ENCODE data around the gene APCDD1L. TPM values are rescaled to one million over a fixed set of nuclear protein-coding genes. Genes with fewer than 3 reads are reported as not detected.

Gene APCDD1L
- total RNA-seq, 2 experiments from 2014 or later: not detected

GRCh38 chr20:58531657-58532056, 16.5 kb upstream of the APCDD1L start:
- H3K4me1 Mint-ChIP-seq: no peaks in the 10 kb centered on the region
- no peak for DNase-seq
- H3K27me3 Mint-ChIP-seq: no peaks in the 10 kb centered on the region
- no peak overlapping the region for H3K27ac Mint-ChIP-seq
- H3K9me3 Mint-ChIP-seq: peaks cover 31% of the 10 kb centered on the region
- H3K4me3 Mint-ChIP-seq: no peak overlapping the region
- H3K36me3 Mint-ChIP-seq: peaks cover 10% of the 10 kb centered on the region

- H3K27me3 Mint-ChIP-seq: no peaks in the 10 kb centered on the region
- DNase-seq: no peak
- no peaks in the 10 kb centered on the region for H3K4me1 Mint-ChIP-seq
- peaks cover 37% of the 10 kb centered on the region for H3K9me3 Mint-ChIP-seq
- H3K36me3 Mint-ChIP-seq: peaks cover 10% of the 10 kb centered on the region
- no peak overlapping the region for H3K27ac Mint-ChIP-seq
- no peak overlapping the region for H3K4me3 Mint-ChIP-seq
Observed at GRCh38 chr20:58531063-58531462, 15.9 kb upstream of the APCDD1L start.

DNA sequence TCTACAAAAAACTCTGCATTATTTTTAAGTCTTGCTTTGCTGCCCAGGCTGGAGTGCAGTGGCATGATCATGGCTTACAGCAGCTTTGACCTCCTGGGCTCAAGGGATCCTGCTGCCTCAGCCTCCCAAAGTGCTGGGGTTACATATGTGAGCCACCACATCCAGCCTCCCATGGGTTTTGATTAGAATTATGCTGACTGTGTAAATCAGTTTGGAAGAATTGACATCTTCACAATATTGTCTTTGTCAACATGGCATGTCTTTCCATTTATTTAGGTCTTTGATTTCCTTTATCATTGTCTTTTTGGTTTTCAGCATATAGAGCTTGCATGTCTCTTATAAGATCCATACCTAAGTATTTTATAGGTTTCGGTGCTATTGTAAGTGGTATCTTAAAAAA, 13.2 kb upstream of the APCDD1L start:
- Mint-ChIP-seq H3K27ac (no peak overlapping the region), H3K9me3 (peaks cover 38% of the 10 kb centered on the region), H3K4me1 (no peaks in the 10 kb centered on the region), H3K27me3 (no peaks in the 10 kb centered on the region), H3K4me3 (no peak overlapping the region), H3K36me3 (peaks cover 10% of the 10 kb centered on the region)
- DNase-seq: no peak

GRCh38 chr20:58526411-58526810, 11.2 kb upstream of the APCDD1L start:
- Mint-ChIP-seq H3K4me3 (no peak overlapping the region), H3K4me1 (no peaks in the 10 kb centered on the region), H3K36me3 (peaks cover 3% of the 10 kb centered on the region), H3K27ac (no peak overlapping the region), H3K9me3 (peaks cover 24% of the 10 kb centered on the region), H3K27me3 (no peaks in the 10 kb centered on the region)
- no peak for DNase-seq

GRCh38 chr20:58524814-58525213, 9.6 kb upstream of the APCDD1L start:
- no peak for DNase-seq
- Mint-ChIP-seq H3K27ac (no peak overlapping the region), H3K27me3 (no peaks in the 10 kb centered on the region), H3K36me3 (peaks cover under 1% of the 10 kb centered on the region), H3K9me3 (peaks cover 17% of the 10 kb centered on the region), H3K4me1 (no peaks in the 10 kb centered on the region), H3K4me3 (no peak overlapping the region)

DNA sequence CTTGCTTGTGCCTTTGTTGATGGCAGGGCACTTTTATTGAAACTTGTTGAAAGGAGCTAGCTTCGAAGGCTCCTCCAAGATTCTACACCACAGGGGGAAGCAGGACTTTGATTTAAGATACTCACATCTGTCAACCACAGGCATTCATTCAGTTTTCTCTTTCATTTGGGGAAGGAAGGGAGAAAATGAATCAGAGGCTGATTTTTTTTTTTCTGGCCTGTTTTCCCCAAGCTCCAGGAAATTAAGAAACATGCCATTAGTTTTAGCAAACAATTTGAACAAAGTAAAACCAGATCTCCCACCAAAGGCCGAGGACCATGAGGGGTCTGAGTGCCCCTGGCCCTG, 8.7 kb upstream of the APCDD1L start:
- H3K4me1 Mint-ChIP-seq: no peaks in the 10 kb centered on the region
- no peak overlapping the region for H3K4me3 Mint-ChIP-seq
- no peak overlapping the region for H3K27ac Mint-ChIP-seq
- peaks cover 11% of the 10 kb centered on the region for H3K9me3 Mint-ChIP-seq
- no peaks in the 10 kb centered on the region for H3K36me3 Mint-ChIP-seq
- H3K27me3 Mint-ChIP-seq: no peaks in the 10 kb centered on the region
- no peak for DNase-seq

DNA sequence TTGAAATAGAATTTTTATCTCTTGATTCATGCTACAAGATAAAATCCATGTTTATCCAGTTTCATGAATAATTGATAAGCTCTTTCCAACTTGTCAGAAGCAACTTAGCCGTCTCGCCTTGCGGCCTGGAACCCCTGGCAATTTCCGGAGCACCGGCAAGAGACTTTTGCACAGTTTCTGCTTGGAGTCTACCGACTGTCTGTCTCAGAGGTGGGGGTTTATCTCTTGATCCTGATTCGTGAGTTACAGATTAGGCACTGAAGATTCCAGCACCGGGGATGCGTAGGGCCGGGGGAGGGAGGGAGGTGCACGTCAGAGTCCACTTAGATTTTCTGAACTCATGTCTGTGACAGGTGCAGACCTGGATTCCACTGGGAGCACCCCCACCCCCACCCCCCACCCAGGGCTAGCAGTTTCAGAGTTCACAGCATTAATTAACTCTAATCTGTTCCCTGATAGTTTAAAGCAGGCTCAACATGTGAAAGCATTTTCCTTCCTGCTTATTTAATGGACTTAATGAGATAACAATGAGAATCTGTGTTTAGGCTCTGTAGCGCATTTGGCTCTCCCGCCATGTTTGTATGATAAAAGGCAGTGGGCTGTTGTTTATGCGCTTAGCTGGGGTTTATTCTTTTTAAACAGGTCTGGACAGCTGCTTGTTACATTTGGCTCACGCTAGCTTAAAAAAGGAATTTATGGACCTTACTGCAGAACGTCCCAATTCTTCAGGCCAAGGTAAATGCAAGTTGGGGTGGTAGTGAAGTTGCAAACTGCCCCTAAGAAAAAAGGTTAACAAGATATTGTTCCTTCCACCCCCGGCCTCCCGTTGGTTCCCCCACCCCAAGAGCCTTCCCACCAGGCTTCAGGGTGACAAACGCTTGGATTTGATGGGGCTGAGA, 8.1 kb upstream of the APCDD1L start:
- Mint-ChIP-seq H3K4me1 (no peaks in the 10 kb centered on the region), H3K36me3 (no peaks in the 10 kb centered on the region)

DNA sequence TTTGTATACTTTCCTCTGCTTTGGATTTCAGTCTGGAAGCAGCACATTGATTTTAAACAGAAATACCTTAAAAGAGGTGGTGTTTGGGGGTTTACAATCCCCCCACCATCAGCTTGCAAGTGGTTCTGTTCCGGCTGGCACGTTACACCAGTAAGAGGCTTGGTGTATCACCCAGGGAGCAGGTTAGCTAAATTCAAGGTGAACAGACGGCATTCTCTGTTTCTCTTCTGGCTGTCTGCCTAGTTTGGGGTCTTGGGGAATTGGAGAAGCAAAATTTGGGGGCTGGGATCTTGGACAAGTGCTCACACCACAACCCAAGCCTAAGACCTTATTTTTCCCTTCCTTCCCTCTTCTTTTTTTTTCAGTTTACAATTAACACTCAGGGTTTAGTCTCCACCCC, 7.5 kb upstream of the APCDD1L start:
- Mint-ChIP-seq H3K4me3 (no peak overlapping the region), H3K27me3 (no peaks in the 10 kb centered on the region), H3K4me1 (no peaks in the 10 kb centered on the region), H3K9me3 (peaks cover 11% of the 10 kb centered on the region), H3K27ac (no peak overlapping the region), H3K36me3 (no peaks in the 10 kb centered on the region)
- no peak for DNase-seq

More for the DNA sequence above, 8.1 kb upstream of the APCDD1L start:
- no peak overlapping the region for H3K27ac Mint-ChIP-seq
- H3K27me3 Mint-ChIP-seq: no peaks in the 10 kb centered on the region
- H3K4me3 Mint-ChIP-seq: no peak overlapping the region
- H3K9me3 Mint-ChIP-seq: peaks cover 11% of the 10 kb centered on the region
- no peak for DNase-seq

GRCh38 chr20:58521763-58522162, 6.6 kb upstream of the APCDD1L start:
- Mint-ChIP-seq H3K27ac (no peak overlapping the region), H3K4me1 (no peaks in the 10 kb centered on the region), H3K27me3 (no peaks in the 10 kb centered on the region), H3K4me3 (no peak overlapping the region), H3K36me3 (no peaks in the 10 kb centered on the region), H3K9me3 (peaks cover 8% of the 10 kb centered on the region)
- DNase-seq: no peak

DNA sequence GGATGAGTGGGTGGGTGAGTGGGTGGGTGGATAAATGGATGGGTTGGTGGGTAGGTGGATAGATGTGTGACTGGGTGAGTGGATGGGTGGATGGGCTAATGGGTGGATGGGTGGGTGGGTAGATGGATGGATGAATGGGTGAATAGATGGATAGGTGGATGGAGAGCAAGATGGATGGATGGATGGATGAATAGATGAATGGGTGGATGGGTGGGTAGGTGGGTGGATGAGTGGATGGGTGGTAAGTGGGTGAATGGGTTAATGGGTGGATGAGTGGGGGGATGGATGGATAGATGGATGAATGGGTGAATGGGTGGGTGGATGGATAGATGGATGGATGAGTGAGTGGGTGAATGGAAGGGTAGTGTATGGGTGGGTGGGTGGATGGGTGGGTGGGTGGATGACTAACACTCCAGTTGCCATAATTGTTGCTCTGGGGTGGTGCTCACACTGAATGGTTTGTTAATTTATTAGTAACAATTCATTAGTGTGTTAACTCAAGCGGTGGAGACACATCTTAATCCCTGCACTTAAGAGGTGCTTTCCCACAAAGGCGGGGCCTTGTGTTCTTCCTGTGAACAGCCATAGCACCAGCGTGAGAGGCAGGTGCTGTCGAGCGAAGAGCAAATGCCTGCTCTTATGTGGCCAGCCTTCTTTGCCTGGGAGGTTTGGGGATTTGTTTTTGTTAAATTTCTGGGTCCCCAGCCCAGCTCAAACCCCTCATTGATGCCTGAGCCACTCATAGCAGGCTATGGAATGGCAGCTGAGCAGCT, 4.9 kb upstream of the APCDD1L start:
- no peak overlapping the region for H3K4me3 Mint-ChIP-seq
- no peak overlapping the region for H3K27ac Mint-ChIP-seq
- no peaks in the 10 kb centered on the region for H3K36me3 Mint-ChIP-seq
- no peaks in the 10 kb centered on the region for H3K9me3 Mint-ChIP-seq
- DNase-seq: no peak
- peaks cover 13% of the 10 kb centered on the region for H3K27me3 Mint-ChIP-seq
- H3K4me1 Mint-ChIP-seq: no peaks in the 10 kb centered on the region

DNA sequence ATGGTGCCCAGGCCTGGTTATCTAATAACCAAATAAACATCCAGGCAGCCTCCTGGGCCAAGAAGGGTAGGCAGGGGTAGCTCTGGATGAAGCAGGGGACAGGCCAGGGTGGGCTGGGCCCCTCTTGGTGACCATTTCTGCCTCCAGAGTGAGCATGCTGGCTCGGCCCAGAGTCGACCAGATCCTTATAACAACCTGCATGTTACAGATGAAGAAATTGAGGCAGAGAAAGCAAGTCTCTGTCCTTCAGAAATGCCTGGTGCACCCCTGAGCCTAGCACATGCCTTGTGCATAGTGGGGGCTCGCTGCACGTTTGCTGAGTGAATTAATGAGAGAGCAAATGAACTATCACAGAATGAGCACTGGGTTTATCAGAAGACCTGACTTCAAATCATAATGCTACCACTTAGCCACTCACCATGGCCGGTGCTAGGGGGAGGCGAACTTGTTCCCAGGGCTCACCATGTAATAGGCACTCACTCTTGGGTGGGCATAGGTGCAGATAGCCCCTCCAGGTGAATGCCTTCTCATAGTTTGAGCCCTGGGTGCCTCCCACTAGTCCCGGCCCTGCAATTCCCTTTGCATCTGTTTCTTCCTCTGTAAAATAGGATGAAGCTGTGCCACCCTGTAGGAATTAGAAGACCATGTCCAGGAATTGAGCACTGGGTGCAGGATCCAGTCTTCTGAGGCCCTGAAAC, 3.8 kb upstream of the APCDD1L start:
- Mint-ChIP-seq H3K4me3 (no peak overlapping the region), H3K27me3 (peaks cover 17% of the 10 kb centered on the region)
- no peak for DNase-seq

DNA sequence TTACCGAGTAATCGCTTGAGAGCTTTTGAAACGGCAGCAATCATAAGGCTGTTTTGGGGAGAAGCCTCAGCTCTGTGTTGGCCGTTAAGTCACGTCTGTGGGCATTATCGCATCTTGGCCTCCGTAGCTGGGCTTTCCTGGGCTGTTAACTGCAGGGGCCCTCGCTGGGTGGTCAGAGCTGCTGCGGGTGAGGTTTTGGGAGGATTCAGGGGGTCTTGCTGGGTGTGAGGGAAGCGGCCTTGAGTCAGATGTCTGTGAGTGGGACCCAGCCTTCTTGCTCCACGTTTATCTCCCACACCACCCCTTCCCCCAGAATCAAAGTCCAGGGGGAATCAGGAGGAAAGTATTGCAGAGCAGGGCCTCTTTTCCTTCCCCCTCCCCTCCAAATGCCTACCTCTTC, 3.2 kb upstream of the APCDD1L start:
- Mint-ChIP-seq H3K4me1 (no peaks in the 10 kb centered on the region), H3K27ac (no peak overlapping the region), H3K27me3 (peaks cover 22% of the 10 kb centered on the region), H3K4me3 (no peak overlapping the region), H3K36me3 (no peaks in the 10 kb centered on the region), H3K9me3 (no peaks in the 10 kb centered on the region)
- DNase-seq: no peak

More for the DNA sequence above, 3.8 kb upstream of the APCDD1L start:
- Mint-ChIP-seq H3K36me3 (no peaks in the 10 kb centered on the region), H3K4me1 (no peaks in the 10 kb centered on the region), H3K27ac (no peak overlapping the region), H3K9me3 (no peaks in the 10 kb centered on the region)

GRCh38 chr20:58514321-58515232, 622 bp downstream of the APCDD1L start:
- Mint-ChIP-seq H3K27me3 (peaks cover 35% of the 10 kb centered on the region), H3K27ac (no peak overlapping the region), H3K36me3 (no peaks in the 10 kb centered on the region), H3K4me1 (no peaks in the 10 kb centered on the region), H3K9me3 (no peaks in the 10 kb centered on the region), H3K4me3 (no peak overlapping the region)
- no peak for DNase-seq

- Mint-ChIP-seq H3K4me1 (no peaks in the 10 kb centered on the region), H3K27me3 (peaks cover 35% of the 10 kb centered on the region), H3K36me3 (no peaks in the 10 kb centered on the region), H3K9me3 (no peaks in the 10 kb centered on the region), H3K4me3 (no peak overlapping the region), H3K27ac (no peak overlapping the region)
- no peak for DNase-seq
Observed at GRCh38 chr20:58513580-58514285, 1.5 kb downstream of the APCDD1L start.
